GM18508 (cell line): ENCODE measurements around the gene KRTAP20-3.

ENCODE experiments used
- ATAC-seq: cut with Tn5 transposase; IDR thresholded peaks from one replicate; pipeline ENCODE4 v1.9.1; 2021; ENCODE audit warnings: moderate number of reproducible peaks; ENCODE audit not compliant: insufficient read depth, unreplicated experiment

KRTAP20-3 gene

GRCh38 chr21:30642564-30642963 lies at the start of gene KRTAP20-3:
Gene KRTAP20-3 (plus strand): TSS chr21:30642864.
- no peak for ATAC-seq

- no peak for ATAC-seq
Observed at GRCh38 chr21:30598802-30599201, 43.9 kb upstream of the KRTAP20-3 start, which contains the start of gene KRTAP6-2. Gene KRTAP6-2 (minus strand): TSS chr21:30598902. CDS start chr21:30598874, 28 bp downstream.

DNA sequence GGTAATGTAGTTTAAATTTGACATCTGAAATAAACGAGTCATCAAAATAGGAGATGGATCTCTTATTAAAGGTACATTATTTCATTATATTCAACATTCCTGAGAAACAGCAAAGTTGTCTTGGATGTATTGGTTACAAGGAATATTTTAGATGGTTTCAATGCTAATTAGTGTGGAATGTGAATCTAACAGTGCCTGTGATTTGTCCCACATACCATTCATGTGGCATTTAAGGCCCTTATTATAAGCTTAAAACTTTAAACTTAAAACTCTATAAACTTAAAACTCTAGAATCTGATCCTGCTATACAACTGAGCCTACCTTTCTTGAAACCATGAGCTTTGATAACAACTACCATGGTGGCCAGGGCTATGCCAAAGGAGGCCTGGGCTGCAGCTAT lies 41.9 kb upstream of the KRTAP20-3 start, which contains the start of gene KRTAP22-1:
TSS of gene KRTAP22-1 (plus strand) at position 301 of the 400 bp plus-strand sequence.
- ATAC-seq: no peak

DNA sequence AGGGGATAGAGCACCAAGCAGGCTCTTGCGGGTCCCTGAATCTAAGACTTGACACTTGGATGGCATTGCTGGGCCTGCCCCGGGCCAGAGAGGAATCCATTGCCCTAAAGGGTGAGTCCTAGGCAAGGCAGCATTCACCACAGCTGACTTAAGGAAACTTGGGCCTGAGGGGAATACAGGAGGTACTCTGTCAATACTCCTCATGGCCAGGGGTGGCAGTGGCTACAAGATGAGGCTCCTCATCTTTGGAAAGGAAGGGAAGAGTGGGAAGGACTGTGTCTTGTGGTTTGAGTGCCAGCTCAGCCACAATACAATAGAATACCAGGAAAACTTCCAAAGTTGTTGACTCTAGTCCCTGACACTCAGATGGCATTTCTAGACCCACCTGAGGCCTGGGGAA lies 36.7 kb upstream of the KRTAP20-3 start:
- ATAC-seq: no peak

DNA sequence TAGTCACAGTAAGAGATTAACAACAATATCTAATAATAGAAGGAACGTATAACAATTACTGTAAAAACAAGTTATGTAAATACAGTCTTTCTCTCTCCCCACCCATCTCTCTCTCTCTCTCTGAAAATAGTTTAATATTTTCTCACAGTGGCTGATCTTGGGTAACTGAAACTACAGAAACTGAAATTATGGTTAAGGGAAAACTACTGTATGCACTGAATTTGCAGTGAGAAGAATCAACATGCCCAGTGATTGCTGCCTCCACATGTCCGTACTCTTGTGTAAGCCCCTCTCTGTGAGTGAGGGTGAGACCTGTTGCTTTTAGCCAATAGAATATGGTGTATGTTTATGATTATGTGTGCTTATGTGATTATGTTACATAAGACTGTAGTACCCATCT lies 30.5 kb upstream of the KRTAP20-3 start:
- no peak for ATAC-seq

DNA sequence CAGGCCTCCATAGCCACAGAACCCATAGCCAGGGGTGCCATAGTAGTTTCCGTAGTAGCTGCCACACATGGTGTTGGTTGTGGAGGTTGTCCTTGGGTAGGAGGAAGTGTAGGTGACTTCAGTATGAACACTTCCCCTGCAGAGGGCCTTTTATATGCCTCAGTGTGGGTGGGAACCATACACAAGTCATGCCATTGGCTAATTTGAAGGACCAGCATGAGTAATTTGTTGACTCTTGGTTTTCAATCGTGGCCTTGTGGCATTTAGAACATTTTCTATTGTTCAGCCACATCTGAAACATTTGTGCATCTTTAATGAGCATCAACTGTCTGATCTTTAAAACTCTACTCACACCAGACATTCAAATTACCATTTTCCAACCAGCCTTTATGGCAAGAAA lies 28.8 kb upstream of the KRTAP20-3 start, which contains the start of gene KRTAP6-1:
TSS of gene KRTAP6-1 (minus strand) at position 95 of the 400 bp plus-strand sequence. CDS start at position 69, 26 bp downstream.
- ATAC-seq: no peak

DNA sequence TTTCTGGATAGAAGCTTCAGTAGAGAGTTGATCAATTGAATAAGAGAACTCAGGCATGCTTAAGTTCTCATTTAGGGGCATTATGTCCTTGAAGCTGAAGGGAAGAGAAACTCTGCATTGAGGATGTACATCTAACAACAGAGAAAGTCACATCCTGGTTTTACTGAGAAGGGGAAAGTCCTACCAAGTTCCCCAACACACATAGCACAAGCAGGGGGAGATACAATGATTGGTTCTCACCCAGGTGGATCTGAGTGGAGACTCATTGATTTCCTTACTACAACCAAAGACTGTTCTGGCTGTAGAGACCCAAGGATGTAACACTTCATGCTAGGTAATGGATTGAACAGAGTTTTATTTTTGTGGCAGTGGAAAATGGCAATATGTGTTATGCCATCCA lies 27.5 kb upstream of the KRTAP20-3 start:
- no peak for ATAC-seq

DNA sequence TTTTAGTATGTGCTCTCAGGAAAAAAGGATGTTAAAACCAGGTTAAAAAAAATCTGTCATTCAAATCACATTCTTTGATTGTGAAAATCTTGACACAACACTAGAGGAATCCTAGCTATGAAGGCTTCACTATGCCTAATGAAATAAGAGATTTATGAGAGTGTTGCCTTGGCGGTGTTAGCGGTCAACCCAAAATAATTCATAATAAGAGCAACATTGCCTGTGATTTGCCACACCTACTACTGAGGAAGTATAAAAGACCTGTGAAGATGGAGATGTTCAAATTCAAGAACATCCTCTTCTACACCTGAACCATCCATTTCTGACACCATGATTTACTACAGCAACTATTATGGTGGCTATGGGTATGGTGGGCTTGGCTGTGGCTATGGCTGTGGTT lies 26.5 kb upstream of the KRTAP20-3 start, which contains the start of gene KRTAP20-1:
TSS of gene KRTAP20-1 (plus strand) at position 301 of the 400 bp plus-strand sequence. CDS start at position 331, 30 bp downstream.
- ATAC-seq: no peak

DNA sequence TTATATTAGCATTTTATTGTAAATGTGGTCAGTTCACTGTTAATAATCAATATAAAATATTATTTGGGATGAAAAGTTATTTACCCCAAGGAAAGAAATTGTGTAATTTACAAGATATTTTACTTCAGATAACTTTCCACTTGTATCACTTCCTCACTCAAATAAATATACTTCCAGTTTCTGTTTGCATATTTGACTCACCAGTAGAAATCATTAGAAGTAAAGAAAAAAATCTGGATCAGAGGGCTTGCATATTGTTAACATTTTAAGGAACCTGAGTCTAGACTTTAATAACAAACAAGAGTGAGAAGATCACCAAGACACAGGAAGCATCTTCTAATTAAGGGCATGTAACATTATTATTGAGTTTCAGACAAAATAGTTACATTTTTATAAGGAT lies 22.6 kb upstream of the KRTAP20-3 start:
- no peak for ATAC-seq

DNA sequence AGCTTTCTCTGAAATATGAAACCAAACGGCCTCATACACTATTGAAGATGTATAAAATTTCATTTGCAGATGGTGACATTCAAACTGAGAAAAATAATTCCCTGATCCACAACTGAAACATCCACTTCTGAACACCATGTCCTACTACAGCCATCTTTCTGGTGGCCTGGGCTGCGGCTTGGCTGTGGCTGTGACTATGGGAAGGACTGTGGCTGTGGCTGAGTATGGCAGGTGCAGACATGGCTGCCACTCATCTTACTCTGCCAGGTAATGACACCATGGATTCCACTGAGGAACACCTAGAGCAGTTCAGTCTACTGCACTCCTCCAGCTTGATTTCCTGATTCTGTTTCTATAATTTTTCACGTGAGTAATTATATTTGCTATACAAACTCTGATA lies 22.1 kb upstream of the KRTAP20-3 start, which contains the start of gene KRTAP20-4:
TSS of gene KRTAP20-4 (plus strand) at position 106 of the 400 bp plus-strand sequence.
- ATAC-seq: no peak

DNA sequence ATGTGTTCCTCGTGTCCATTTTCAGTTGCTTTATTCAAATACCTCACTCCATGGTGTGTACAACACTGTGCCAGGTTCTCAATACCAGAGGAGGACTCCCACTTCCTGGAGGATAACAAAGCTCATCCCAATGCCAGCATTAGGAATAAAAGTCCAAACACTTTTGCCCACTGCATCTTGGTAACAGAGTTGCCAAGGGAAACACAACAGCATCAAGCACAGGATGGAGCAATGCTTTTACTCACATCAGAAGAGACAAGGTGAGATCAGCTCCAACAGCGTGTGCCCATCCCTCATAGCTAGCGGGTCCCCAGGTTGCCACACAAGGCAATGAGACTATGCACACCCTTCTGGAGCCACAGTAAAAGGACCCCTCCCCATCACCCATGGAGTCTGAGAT lies 19.3 kb upstream of the KRTAP20-3 start:
- no peak for ATAC-seq

- ATAC-seq: no peak
Observed at GRCh38 chr21:30625449-30626165, 17.1 kb upstream of the KRTAP20-3 start.

DNA sequence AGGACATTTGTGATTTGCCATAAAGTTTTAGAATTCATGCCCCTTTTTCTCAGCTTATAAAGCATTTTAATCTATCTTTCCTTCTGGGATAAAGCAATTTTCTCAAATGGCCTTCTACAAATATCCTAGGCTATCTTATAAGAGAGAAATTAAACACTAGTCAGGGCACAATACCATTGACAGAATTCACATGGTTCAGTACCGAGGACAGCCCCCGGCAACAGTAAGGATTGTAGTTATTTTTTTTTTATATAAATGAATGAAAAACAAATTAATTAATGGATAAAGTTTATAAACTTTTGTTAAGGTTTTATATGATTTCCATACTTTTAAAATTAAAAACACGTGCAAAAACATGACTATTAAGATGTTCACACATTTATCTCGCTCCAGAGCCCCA lies 14.6 kb upstream of the KRTAP20-3 start:
- ATAC-seq: no peak

GRCh38 chr21:30629200-30629599 lies 13.5 kb upstream of the KRTAP20-3 start:
- no peak for ATAC-seq

GRCh38 chr21:30634906-30635305 lies 7.8 kb upstream of the KRTAP20-3 start, which contains the start of gene KRTAP20-2:
Gene KRTAP20-2 (plus strand): TSS chr21:30635206. CDS start chr21:30635264, 58 bp downstream.
- no peak for ATAC-seq

GRCh38 chr21:30638686-30639085 lies 4.0 kb upstream of the KRTAP20-3 start:
- no peak for ATAC-seq

DNA sequence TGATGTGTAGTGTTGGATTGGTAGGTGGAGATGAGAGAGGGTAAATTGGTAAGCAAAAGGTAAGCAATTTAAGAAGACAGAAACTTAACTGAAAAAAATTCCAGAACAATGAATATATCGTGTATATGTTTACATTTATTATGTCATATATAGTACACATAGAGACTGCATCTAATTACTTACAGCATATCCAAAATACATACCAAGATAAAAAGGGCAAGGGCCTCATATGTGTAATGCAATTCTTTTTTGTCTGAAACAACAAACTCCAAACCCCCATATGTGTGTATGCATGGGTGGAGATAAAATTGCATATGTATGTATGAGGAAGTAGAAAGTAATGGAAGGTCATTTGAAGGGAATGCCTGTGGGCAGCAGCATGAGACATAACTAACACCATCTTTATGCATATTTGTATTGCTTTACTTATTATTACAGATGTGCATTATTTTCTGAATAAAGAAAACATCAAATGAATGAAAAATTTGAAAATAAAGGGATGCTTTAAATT lies 4.3 kb downstream of the KRTAP20-3 start:
- no peak for ATAC-seq

- ATAC-seq: no peak
Observed at GRCh38 chr21:30652891-30653290, 10.2 kb downstream of the KRTAP20-3 start.

GRCh38 chr21:30668776-30669175 lies 26.1 kb downstream of the KRTAP20-3 start:
- no peak for ATAC-seq

DNA sequence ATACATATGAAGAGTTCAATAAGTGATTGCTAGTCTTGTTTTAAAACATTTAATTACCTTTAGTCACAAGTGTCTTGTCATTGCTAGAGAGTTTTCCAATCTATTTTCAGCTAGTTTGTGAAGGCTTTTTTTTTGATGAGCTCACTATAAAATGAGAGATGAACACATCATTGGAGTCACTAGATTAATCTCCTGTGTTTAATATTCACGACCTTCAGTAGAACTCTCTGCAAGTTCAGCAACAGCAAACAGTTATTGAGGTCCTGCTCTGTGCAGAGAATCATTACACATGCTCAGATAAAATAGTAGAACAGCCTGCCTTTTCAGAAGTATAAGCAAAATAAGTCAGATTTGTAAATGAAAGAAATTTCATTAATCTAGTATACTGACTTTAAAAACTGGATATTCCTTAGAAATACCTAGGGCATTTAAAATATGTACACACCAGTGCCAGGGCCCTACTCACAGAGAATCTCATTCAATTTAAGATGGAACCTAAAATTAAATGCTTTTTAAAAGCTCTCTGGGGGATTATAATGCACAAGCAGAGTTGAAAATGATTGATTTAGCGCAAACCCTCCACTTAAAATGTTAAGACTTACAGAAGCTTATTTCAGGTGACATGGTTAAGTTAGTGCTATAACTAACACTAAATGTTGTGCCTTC lies 30.5 kb downstream of the KRTAP20-3 start:
- ATAC-seq: no peak

- ATAC-seq: no peak
Observed at GRCh38 chr21:30674312-30674711, 31.6 kb downstream of the KRTAP20-3 start.
